ENCODE measurements around the gene ZNF3.
A peak's percentile ranks its signal among the peaks of the same experiment; 100 is the strongest.

Gene ZNF3

DNA sequence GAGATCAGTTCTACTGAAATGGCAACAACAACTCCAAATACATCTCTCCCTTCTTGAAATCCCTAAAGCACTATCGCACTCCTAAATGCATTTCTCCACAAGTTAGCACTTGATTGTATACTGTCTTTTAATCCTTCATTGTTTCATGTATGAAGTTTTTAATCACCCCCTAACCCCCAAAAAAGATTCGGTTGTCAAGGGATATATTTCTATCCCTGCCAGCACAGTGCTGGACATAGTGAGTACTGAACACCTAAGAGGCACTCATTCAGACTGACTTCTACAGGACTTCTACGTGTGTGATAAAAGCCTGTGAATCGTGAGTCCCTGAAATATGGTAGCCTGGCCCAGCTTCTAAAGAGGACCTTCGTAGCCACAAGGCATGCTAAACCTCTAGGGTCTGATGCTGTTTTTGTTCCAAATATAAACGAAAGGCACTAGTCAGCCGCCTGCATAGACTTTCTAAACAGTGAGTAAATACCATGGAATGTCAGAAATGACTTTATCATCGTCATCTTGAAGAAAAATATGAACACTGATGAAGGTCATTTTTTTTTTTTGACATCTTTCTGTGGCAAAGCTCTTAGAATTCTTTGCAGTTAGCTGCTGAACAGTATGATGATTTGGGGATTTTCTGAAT lies 46.5 kb downstream of the ZNF3 start:
- ChIA-PET POLR2A (ENCODE audit: low non-redundant PET) (no interaction called here), CTCF (interaction anchor here (0.6 to 0.9 kb wide), 2 partner anchors 8 to 20 kb away, joined by 3 read pairs; no protein-coding TSS in a partner anchor)
- TF ChIP-seq, protein P1, sequence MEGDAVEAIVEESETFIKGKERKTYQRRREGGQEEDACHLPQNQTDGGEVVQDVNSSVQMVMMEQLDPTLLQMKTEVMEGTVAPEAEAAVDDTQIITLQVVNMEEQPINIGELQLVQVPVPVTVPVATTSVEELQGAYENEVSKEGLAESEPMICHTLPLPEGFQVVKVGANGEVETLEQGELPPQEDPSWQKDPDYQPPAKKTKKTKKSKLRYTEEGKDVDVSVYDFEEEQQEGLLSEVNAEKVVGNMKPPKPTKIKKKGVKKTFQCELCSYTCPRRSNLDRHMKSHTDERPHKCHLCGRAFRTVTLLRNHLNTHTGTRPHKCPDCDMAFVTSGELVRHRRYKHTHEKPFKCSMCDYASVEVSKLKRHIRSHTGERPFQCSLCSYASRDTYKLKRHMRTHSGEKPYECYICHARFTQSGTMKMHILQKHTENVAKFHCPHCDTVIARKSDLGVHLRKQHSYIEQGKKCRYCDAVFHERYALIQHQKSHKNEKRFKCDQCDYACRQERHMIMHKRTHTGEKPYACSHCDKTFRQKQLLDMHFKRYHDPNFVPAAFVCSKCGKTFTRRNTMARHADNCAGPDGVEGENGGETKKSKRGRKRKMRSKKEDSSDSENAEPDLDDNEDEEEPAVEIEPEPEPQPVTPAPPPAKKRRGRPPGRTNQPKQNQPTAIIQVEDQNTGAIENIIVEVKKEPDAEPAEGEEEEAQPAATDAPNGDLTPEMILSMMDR (conservative IDR thresholded peaks at IDR 0.05; ENCODE audit: low read depth): no peak
- no peak for DNase-seq (ENCODE audit: low spot score)
- H3K27ac ChIP-seq: no peak overlapping the region

DNA sequence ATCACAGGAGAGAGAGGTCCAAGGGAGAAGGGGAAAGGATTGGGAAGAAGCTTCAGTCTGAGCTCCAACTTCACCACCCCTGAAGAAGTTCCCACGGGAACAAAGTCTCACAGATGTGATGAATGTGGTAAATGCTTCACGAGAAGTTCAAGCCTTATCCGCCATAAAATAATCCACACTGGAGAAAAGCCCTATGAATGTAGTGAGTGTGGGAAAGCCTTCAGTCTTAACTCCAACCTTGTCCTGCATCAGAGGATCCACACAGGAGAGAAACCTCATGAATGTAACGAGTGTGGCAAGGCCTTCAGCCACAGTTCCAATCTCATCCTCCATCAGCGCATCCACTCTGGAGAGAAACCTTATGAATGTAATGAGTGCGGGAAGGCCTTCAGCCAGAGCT lies 48.0 kb downstream of the ZNF3 start:
- H3K27ac ChIP-seq: no peak overlapping the region
- ChIA-PET CTCF (interaction anchor here (0.7 to 0.9 kb wide), 2 partner anchors 25 to 40 kb away, joined by 3 to 4 read pairs; no protein-coding TSS in a partner anchor), POLR2A (ENCODE audit: low non-redundant PET) (no interaction called here)

DNA sequence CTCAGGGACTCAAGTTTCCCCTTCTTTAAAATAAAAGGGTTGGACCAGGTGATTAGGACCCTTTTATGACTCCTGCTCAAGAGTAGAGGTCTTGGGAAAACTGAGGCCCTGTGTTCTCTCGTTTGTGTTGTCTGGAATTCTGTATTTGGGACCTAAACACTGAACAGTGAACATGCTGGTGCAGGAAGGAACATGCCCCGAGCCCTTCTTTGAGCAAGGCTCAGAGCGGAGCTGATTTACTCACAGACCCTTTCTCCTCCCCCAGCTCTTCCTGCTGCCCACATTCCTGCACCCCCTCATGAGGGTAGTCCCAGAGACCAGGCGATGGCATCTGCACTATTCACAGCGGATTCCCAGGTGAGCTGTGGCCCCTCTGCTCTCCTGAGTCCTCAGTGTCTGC lies 51.9 kb downstream of the ZNF3 start:
- DNase-seq (ENCODE audit: low spot score): no peak
- ChIA-PET POLR2A (ENCODE audit: low non-redundant PET) (no interaction called here), CTCF (no interaction called here)
- TF ChIP-seq, protein P1 (conservative IDR thresholded peaks at IDR 0.05; ENCODE audit: low read depth): no peak
- peak overlapping the region; percentile 64 for H3K27ac ChIP-seq

More for the DNA sequence above, 48.0 kb downstream of the ZNF3 start:
- TF ChIP-seq, protein P1 (conservative IDR thresholded peaks at IDR 0.05; ENCODE audit: low read depth): no peak
- DNase-seq (ENCODE audit: low spot score): no peak

DNA sequence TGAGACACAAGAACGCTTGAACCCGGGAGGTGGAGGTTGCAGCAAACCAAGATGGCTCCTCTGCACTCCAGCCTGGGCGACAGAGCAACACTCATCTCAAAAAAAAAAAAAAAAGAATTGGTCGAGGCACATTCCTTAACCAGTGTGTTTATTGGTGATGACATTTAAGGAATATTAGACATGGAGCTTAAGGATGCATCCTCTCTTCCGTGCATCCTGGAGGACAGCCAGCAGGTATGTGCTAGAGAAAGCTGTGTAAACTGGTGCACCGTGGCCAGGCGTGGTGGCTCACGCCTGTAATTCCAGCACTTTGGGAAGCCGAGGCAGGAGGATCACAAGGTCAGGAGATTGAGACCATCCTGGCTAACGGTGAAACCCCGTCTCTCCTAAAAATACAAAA lies 54.3 kb downstream of the ZNF3 start:
- DNase-seq (ENCODE audit: low spot score): no peak
- no peak overlapping the region for H3K27ac ChIP-seq
- TF ChIP-seq, protein P1 (conservative IDR thresholded peaks at IDR 0.05; ENCODE audit: low read depth): no peak
- ChIA-PET CTCF (interaction anchor here (0.6 kb wide), 1 partner anchor 8 kb away, joined by 3 read pairs; no protein-coding TSS in a partner anchor), POLR2A (ENCODE audit: low non-redundant PET) (no interaction called here)

DNA sequence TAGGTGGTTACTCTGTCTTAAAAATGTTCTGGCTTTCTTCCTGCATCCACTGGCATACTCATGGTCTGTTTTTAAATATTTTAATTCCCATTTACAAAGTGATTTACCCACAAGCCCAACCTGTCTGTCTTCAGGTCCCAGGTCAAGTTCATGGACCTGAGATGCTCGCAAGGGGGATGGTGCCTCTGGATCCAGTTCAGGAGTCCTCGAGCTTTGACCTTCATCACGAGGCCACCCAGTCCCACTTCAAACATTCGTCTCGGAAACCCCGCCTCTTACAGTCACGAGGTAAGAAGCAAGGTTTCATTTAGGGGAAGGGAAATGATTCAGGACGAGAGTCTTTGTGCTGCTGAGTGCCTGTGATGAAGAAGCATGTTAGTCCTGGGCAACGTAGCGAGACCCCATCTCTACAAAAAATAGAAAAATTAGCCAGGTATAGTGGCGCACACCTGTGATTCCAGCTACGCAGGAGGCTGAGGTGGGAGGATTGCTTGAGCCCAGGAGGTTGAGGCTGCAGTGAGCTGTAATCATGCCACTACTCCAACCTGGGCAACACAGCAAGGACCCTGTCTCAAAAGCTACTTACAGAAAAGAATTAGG lies 57.4 kb downstream of the ZNF3 start:
- TF ChIP-seq, protein P1 (conservative IDR thresholded peaks at IDR 0.05; ENCODE audit: low read depth): no peak
- H3K27ac ChIP-seq: peak overlapping the region; percentile 78; the same call in 1 of the 2 replicates
- no peak for DNase-seq (ENCODE audit: low spot score)
- ChIA-PET POLR2A (ENCODE audit: low non-redundant PET) (no interaction called here), CTCF (interaction anchor here (0.6 kb wide), 1 partner anchor 10 kb away, joined by 3 read pairs; no protein-coding TSS in a partner anchor)

DNA sequence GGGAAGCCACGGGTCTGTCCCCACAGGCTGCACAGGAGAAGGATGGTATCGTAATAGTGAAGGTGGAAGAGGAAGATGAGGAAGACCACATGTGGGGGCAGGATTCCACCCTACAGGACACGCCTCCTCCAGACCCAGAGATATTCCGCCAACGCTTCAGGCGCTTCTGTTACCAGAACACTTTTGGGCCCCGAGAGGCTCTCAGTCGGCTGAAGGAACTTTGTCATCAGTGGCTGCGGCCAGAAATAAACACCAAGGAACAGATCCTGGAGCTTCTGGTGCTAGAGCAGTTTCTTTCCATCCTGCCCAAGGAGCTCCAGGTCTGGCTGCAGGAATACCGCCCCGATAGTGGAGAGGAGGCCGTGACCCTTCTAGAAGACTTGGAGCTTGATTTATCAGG lies 58.0 kb downstream of the ZNF3 start:
- ChIA-PET POLR2A (ENCODE audit: low non-redundant PET) (interaction anchor here (0.6 kb wide), 1 partner anchor 1137 kb away, joined by 3 read pairs; no protein-coding TSS in a partner anchor), CTCF (interaction anchor here (0.6 to 1.1 kb wide), 2 partner anchors 10 to 30 kb away, joined by 3 to 6 read pairs; no protein-coding TSS in a partner anchor)
- DNase-seq (ENCODE audit: low spot score): no peak
- TF ChIP-seq, protein P1 (conservative IDR thresholded peaks at IDR 0.05; ENCODE audit: low read depth): no peak
- H3K27ac ChIP-seq: peak overlapping the region; percentile 78

Measured in RWPE1 (cell line).